ENCODE results near the gene MYH2.

DNA sequence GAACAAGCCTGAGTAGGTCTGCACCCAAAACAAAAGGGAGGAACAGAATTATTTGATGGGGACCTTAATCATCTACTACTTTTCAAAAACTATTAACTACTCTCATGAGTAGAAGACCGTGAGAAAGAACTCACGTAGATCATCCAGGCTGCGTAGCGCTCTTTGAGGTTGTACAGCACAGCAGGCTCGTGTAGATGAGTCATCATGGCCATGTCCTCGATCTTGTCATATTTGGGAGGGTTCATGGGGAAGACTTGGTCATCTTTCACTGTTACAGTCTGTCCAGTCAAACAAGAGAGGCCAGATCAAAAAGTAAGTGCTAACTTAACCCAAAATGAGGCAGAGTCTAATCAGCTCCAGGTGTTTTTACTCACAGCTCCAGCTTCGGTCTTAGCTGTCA, 33.4 kb downstream of the MYH2 start:
- no peak for TF ChIP-seq POLR2A (IDR thresholded peaks at IDR 0.05)
- TF ChIP-seq, protein P1, sequence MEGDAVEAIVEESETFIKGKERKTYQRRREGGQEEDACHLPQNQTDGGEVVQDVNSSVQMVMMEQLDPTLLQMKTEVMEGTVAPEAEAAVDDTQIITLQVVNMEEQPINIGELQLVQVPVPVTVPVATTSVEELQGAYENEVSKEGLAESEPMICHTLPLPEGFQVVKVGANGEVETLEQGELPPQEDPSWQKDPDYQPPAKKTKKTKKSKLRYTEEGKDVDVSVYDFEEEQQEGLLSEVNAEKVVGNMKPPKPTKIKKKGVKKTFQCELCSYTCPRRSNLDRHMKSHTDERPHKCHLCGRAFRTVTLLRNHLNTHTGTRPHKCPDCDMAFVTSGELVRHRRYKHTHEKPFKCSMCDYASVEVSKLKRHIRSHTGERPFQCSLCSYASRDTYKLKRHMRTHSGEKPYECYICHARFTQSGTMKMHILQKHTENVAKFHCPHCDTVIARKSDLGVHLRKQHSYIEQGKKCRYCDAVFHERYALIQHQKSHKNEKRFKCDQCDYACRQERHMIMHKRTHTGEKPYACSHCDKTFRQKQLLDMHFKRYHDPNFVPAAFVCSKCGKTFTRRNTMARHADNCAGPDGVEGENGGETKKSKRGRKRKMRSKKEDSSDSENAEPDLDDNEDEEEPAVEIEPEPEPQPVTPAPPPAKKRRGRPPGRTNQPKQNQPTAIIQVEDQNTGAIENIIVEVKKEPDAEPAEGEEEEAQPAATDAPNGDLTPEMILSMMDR (IDR thresholded peaks at IDR 0.05) = no peak

All from transverse colon (tissue), 3 donors.